MM.1S (cell line): ENCODE data around the gene IL1RAPL1.

Source experiments
- EZH2 ChIP-seq: fragments of 300-600 bp; sonication (generic); optimal IDR thresholded peaks from 2 replicates; pipeline ENCODE3; 2017; ENCODE audit warnings: low read depth, mild to moderate bottlenecking, antibody characterized with exemption, low read length, mixed read lengths
- TF ChIP-seq, protein P1 (sequence below): fragments of 300-600 bp; sonication (generic); IDR thresholded peaks from 2 replicates; pipeline ENCODE4 v1.5.1; 2016; ENCODE audit warnings: antibody characterized with exemption, low read length, mixed read lengths

DNA sequence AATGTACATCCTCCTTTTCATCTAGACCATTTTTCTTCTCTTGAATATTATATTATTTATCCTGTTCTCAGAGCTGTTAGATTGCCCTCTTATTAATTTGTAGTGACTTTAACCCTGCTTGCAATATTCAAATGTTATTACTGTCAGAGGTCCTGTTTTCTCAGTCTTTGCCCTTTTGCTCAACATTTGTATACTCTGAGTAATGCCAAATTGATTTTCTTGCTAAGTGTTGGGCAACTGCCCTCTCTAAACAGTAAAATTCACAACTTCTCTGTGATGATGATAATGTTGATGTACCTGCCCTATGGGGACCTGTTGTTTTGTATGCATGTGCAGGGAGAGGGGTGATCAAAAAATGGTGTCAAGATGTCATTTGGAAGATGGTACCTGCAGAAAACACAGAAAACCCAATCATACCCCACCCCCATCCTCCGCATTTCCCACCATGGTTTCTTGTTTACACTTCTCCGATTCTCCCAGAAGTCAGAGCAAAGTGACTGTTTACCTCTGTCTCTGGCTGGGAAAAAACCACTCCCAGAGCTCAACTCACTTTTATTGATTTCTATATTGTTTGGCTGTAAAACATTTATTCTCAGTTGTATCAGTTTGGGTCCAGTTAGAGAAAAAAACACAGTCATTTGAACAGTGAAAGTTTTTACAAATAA is 694.0 kb downstream of the IL1RAPL1 start:
- no peak for TF ChIP-seq EZH2
- TF ChIP-seq, protein P1, sequence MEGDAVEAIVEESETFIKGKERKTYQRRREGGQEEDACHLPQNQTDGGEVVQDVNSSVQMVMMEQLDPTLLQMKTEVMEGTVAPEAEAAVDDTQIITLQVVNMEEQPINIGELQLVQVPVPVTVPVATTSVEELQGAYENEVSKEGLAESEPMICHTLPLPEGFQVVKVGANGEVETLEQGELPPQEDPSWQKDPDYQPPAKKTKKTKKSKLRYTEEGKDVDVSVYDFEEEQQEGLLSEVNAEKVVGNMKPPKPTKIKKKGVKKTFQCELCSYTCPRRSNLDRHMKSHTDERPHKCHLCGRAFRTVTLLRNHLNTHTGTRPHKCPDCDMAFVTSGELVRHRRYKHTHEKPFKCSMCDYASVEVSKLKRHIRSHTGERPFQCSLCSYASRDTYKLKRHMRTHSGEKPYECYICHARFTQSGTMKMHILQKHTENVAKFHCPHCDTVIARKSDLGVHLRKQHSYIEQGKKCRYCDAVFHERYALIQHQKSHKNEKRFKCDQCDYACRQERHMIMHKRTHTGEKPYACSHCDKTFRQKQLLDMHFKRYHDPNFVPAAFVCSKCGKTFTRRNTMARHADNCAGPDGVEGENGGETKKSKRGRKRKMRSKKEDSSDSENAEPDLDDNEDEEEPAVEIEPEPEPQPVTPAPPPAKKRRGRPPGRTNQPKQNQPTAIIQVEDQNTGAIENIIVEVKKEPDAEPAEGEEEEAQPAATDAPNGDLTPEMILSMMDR = no peak
